HG03460 (cell line): ENCODE measurements around the gene AKTIP.
"Not testable (repeated sequence)": the region's sequence is repeated elsewhere in the genome, so short reads cannot be mapped to it uniquely, and the experiment has no call there.

Experiments
- ATAC-seq: cut with Tn5 transposase; IDR thresholded peaks from one replicate; pipeline ENCODE4 v1.9.1; 2021; ENCODE audit not compliant: unreplicated experiment

Gene AKTIP

DNA sequence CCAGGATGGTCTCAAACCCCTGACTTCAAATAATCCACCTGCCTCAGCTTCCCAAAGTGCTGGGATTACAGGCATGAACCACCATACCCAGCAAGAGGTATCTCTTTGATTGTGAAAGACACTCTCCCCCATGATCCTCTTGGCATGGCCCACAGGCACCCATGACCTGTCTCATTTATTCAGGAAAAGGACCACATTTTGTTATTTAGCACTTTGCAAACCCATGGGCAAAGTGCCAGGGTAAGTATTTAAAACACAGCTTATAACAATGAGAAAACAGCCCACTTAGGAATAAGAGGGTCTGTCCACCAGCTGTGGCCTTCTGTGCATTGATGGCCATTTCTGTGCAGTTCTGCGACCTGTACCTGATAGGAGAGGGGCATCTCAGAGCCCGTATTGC, 12.8 kb upstream of the AKTIP start:
- ATAC-seq, result no peak

DNA sequence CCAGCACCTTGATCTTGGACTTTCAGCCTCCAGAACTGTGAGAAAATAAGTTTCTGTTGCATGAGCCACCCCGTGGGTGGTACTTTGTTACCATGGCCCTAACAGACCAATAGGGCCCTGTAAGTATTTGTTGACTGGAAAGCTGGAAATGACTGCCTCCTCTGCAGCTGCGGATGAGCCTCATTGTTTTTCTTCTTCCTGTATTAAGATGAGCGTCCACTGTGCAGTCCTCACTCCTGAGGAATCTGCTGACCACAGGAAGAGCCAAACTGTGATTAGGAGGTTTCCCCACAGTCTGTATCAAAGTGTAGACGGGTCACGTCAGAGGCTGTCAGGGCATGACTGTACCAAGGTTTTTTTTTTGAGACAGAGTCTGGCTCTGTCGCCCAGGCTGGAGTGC, 12.2 kb upstream of the AKTIP start:
- no peak for ATAC-seq

DNA sequence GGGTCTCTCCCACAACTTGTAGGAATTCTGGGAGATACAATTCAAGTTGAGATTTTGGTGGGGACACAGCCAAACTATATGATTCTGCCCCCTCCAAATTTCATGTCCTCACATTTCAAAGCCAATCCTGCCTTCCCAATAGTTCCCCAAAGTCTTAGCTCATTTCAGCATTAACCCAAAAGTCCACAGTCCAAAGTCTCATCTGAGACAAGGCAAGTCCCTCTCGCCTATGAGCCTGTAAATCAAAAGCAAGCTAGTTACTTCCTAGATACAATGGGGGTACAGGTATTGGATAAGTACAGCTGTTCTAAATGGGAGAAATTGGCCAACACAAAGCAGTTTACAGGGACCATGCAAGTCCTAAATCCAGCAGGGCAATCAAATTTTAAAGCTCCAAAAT, 9.8 kb upstream of the AKTIP start:
- not testable (repeated sequence) for ATAC-seq

DNA sequence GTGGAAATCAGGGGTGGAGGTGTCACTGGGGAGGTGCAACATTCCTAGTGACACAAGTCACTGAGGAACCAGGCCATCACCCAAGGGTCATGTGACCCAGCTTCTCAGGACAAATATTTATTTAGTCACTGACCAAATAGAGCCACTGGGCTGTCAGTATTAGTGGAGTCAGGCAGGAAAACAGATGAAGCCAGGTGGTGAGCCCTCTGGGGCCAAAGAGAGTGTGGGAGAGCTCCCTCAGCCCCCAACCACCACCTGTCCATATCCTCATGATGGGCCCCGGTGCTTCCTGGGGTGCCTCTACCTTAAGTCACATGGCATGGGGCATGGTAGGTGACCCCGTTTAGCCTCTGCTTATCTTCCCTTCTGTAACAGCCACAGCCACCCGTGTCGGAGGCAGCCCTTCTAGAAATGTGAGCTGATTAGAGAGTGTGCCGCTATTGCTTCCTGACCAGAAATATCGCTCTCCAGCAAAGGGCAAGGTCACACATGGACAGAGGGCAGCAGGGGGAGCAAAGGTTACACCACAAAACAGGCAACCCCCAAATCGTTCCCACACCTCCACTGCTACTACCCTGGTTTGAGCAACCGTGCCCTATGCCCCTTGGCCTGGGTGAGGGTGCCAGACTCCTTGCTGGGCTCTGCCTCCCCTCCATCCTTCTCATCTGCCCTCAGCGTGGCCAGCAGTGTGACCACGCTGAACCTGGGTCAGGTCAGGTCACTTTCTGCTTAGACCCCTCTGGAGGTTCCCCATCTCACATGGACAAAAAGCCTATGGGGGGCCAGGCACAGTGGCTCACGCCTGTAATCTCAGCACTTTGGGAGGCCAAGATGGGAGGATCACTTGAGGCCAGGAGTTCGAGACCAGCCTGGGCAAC, 8.6 kb upstream of the AKTIP start:
- no peak for ATAC-seq

DNA sequence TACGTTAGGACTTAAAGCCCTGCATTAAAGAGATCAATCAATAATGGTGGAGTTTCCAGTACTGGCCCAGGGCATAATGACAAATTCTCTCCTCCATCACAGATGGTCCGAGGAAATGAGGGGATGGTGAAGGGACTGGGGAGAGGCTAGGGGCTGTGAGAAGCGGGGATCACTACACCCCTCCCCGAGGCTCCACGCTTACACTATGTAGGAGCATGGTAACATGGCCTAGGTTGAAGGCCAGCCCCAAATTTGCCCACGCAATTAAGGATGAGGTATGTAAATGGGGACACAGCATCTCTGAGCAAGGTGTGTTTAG, 8.0 kb upstream of the AKTIP start:
- ATAC-seq, result no peak

DNA sequence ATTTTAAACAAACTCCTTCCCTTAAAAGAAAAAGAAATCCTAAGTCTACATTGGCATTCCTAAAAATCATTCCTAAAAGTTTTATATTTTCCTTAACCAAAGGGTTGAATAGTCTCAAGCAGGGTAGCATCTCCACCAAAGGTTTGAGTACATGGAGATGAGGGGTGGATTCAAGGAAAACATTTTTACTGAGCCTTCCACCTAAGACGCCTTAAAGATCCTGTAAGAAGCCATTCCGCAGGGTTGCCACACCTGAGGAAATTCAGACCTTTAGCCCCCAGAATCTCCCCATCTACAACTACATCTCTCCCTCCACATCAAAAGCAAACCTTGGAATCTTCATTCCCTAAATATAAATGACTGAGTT, 7.7 kb upstream of the AKTIP start:
- no peak for ATAC-seq

DNA sequence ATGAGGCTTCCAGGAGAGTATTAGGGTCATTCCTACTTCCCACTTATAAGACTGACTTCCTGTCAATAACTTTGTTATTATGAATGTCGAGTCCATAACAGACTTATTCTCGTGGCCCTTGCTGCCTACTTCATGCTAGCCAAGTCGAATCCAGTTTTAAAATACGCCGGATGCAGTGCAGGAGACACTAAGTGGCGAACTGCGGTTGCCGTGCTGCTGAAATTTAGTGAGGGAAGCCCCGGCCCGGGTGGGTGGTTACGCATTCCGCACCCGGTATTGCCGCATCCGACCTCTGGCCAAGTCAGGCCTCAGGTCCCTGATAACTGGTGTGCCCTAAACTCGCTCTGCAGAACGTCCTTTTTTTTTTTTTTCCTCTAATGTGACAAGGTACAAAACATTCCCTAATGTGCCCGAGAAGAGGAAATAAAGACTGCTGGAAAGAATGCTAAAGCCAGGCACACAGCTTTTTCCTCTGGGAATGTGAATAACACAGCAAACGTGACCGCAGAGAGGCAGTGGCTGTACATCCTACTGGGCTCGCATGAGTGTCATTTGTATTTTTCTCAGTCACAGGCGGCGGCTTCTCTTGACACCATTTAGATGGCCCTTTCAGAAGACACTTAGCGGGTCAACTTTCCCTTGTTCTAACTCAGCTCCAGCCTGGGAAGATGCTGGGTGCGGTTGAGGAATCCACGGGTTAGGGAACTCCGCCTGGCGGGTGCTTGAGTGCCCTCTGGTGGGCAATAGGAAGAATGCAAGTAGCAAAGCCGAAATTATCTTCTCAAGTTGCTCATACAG, 7.1 kb upstream of the AKTIP start:
- peak; percentile 61 for ATAC-seq

DNA sequence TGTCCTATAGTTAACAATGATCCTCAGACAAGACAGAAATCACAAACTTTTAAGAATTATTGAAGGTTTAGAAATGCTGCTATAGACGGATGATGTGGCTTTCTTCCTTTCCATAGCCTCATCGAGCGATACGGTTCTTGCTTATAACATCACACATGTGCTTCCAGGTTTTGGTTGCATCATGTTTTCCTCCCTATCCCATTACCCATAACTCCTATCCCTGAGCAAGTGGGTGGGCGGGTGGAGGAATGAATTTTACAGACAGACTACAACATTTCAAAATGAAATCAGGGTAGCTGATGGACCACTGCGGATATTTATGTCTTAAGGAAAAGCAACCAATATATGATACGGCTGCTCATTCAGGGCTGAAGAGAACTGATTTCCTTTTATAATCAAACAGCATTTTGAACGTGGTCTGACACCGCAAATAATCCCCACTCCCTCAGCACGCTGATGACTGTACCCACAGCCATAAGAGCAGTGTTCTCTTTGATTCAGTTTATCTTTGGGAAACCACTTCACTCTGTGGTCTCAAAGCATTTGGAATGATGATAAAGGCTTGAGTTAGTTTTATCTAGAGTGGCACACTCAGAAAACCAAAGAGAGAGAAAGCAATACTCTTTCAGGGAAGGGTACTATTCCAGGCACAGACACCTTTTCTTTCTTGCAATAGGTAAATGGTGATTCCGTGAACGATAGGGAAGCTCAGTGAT, 4.6 kb upstream of the AKTIP start:
- ATAC-seq, result no peak

DNA sequence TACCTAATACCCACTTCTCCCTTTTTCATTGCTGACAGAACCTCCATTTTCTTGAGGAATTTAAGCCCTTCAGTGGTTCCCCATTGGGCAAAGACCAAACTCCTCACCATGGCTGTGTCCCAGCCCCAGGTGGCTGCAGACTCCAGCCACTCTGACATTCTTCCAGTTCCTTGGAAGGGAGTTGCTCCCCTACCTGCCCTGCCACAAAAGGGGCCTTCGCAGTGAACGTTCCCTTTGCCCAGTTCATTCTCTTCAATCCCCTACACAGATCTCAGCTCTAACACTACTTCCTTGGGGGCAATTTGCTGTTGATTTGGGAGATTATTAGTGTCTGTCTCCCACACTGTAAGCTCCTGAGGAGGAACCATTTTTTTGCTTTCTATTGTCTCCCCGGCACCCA, 3.2 kb upstream of the AKTIP start:
- ATAC-seq, result no peak

DNA sequence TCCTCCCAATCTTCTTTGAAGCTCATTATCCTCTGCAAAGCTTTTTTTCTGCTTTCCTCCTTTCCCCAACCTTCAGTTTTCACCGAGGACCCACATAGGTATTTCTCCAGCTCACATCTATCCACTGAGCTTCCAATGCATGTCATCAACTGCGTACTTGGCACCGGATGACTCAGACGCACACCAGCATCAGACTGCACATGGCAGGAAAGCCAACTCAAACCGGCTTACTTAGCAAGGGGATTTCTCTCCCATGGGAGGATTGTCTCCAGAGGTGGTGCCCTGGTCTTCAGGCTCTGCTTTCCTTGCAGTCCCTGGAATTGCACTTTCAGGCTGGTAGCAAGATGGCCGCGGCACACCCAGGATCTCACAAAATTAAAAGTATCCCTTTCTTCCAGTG, 1.7 kb upstream of the AKTIP start:
- no peak for ATAC-seq

DNA sequence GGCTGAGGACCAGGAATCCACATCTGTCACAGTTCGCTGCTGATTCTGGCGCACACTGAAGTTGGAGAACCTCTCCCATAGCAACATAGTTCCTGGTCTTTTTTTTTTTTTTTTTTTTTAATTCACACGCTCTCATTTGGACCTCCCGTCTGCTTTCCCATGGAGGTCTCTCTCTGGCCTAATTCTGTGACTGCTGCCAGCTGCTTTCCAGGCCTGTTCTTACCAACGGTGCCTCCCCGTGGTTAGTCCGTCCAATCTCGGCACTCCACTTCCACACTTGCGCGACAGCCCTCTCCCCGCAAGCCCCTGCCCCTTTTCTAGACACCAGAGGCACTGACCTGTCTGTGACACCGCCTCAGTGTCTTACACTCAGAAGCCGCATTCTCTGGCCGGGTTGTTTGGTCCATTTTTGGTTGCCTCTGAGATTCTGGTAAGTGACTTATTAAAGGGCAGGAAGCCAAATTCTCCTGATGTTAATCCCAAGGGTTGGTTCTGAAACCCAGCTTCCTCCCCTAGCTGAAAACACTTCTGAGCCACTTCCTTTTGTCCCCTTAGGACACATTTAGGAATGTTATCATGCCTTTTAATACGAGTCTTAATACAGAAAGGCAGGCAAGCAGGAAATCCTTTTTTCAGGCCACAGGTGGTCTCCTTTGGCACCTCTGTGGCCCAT, 1.1 kb upstream of the AKTIP start:
- ATAC-seq, result no peak

DNA sequence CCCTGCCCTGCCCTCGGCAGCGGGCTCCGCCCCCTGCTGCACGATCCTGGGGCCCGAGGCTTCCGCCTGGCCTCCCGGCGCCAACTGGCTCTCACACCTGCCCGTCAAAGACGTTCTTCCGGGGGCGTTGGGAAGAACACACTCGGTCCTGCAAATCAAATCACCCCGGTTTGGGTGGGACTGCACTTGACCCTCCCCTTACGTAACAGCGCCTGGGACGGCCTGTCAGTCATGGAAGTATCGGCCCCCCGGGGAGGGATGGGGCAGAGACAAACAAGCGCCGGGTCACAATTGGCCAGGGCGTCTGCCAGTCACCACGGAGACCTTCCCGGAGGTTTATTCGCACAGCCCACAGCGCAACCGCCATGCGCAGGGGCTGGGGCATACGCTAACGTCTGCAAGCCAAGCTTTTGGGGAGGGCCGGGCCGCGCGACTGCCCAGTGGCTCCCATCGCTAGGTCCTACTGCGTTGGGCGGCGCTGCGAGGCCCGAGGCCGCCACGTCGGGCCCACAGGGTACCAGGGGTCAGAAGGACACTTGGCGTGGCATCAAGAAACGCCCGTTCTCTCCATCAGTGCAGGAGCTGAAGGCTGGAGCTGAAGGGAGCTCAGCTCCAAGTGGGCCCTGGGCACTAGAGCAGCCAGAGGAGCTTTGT, 388 bp upstream of the AKTIP start:
- peak; percentile 93 for ATAC-seq

DNA sequence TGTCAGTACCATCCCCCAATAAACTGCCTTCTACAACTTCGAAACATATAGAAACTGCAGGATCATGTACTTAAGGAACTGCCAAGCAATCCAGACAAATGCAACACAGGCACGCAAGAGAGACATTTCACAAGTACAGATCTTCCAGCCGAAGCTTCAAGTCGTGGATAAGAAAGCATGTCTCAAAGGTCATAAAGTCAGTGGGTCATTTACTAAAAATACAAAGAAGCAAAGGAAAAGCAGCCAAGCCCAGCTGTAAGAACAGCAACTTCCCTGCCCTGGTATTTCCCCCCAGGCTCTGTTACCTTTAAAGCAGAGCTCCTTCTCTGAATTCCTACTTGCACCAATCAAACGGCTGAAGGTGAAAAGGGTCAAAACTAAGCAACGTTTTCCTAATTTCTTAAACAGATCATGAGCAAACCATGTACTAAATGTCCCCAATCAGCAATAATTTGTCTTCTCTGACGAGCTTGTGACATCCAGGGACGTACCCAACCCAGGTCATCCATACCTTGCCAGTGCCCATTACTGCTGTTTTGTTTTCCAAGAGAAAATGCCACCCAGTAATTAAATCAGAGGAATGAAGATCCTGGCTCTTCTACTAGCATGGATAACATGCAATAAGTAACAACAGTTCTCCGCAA, 1.7 kb downstream of the AKTIP start:
- ATAC-seq, result no peak

DNA sequence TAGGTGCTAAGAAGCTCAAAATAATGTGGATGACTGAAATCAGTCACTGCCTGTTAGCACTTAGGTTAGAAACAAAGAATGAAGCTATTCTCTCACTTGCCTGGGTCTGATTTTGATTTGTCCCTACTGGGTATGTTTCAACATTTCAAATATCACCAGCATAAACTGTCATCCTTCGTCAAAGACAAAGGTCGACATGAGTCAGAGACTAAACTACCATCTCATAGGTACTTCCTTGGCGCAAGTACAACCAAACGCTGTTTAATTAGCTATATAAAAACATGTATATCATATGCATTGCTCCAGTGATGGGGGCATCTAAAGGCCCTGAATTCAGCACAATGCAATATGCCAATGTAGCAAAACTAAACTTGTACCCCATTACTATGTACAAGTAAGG, 4.0 kb downstream of the AKTIP start:
- ATAC-seq, result no peak

DNA sequence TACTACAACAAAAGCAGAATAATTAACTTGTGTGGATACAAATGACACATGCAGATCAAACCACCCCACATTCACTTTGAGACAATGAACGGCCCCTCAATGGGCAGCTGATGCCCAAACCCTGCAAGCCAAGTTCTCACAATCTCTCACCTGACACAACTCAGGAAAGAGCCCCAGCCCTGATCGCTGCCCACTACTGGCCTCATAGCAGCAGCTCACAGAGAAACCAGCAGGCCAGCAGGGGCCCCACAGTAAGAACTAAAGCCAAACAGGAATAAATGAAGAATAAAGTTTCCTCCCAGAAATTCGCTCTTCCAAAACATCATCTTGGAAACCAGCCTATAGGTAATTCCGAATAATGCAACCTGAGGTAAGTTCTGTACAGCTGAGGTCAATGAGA, 7.7 kb downstream of the AKTIP start:
- ATAC-seq, result no peak

DNA sequence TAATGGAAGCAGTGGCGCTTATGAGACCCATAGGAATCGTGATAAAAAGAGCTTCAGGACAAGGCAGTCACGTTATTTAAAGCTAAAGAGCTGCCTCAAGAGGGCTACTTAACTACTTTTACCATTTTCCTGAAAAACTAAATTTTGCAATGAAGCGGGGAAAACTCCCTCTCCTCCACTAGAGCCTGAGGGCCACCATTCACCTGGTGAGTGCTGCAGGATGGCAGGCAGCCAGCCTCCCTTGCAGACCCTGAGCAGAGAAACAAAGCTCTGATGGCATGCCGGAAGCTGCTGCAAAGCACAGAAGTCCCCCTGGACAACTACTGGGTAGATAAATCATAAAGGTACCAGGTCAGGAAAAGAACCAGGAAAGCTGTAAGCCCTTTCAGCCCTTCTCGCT, 8.4 kb downstream of the AKTIP start:
- no peak for ATAC-seq

DNA sequence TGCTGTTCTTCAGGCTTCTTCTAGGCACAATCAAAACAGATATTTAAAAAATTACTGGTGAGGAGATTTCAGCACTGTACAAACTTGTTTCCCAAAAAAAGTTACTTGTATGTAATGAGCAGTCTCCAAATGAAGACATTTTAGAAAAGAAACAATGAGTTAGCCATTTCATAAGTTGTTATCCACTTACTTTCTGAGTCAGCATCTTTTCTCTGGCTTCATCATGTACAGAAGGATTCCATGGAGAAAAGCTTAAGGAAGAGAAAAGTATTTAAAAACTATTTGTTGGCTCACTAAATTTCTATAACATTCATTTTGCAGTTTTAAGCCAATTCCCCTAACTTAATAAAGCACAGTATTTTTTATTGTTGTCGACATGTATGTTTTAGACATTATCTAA, 10.5 kb downstream of the AKTIP start:
- no peak for ATAC-seq

DNA sequence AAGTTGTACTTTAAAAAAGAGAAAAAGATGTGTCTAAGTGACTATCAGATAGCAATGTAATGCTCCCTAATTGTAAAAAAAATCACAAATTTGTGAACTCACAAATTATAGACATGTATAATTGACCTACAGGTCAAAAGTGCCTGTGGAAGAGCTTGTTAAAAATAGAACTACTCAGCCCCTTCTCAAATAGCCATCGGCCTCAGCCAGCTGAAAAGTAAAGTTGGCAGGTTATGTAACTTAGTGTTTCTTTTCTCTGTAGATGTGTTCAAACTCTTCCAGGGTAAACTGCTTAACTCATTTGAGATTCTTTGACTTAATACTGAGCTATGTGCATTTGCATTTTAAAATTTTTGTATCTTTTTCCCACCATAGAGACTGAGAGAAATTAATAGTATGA, 13.3 kb downstream of the AKTIP start:
- ATAC-seq, result no peak

DNA sequence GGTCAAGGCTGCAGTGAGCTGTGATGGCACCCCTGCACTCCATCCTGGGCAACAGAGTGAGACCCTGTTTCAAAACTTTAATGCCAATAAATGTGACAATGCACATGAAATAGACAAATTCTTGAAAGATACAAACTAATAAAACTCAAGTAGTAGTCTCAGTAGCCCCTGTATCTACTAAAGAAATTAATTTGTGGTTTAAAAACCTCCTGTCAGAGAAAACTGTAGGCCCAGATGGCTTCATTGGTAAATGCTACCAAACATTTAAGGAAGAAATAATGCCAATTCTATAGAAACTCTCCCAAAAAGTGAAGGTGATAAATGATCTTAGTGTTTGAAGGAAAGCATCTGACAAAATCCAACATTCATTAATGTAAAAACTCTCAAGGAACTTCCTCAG, 16.8 kb downstream of the AKTIP start:
- no peak for ATAC-seq

DNA sequence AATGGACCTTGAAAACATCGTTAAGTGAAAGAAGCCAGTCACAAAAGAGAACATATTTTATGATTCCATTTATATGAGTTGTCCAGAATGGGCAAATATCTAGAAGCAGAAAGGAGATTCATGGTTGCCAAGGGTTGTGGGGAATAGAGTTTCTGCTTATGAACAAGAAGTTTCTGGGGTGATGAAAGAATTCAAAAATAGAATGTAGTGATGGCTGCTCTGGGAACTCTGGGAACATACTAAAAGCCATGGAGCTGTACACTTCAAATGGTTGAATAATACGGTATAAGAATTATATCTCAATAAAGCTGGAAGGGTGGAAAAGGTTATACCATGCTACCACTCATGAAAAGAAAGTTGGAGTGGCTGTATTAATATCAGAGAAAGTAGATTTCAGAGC, 18.5 kb downstream of the AKTIP start:
- no peak for ATAC-seq
